ENCODE data around the gene PROSER2. TPM values are rescaled to one million over a fixed set of nuclear protein-coding genes. Genes with fewer than 3 reads are reported as not detected.

The PROSER2 gene
- total RNA-seq, 1 donor: 3.9 TPM

DNA sequence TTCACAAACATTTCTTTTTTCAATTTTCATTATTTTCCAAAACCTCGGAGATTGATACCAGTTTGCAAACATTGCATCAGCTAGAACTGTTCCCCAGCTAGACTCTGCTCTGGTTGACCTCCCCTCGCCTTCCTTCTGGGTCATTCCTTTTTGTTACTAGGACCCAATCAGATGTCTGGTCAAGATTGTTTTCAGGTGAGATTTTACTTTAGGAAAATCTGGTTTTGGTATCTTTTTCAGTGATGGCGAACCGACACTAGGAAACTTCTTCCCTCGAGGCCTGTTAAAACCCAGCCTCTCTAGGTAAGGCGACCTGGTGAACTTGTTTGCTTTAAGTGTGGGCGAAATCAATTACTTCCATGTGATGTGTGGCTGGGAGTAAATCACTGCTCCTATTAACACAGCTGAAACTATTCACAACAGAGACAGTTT, 8.4 kb downstream of the PROSER2 start:
- no peak for DNase-seq (ENCODE audit: low read depth)
- no peak overlapping the region for H3K4me3 ChIP-seq (ENCODE audit: low read depth, low read length)
- TF ChIP-seq, protein P1, sequence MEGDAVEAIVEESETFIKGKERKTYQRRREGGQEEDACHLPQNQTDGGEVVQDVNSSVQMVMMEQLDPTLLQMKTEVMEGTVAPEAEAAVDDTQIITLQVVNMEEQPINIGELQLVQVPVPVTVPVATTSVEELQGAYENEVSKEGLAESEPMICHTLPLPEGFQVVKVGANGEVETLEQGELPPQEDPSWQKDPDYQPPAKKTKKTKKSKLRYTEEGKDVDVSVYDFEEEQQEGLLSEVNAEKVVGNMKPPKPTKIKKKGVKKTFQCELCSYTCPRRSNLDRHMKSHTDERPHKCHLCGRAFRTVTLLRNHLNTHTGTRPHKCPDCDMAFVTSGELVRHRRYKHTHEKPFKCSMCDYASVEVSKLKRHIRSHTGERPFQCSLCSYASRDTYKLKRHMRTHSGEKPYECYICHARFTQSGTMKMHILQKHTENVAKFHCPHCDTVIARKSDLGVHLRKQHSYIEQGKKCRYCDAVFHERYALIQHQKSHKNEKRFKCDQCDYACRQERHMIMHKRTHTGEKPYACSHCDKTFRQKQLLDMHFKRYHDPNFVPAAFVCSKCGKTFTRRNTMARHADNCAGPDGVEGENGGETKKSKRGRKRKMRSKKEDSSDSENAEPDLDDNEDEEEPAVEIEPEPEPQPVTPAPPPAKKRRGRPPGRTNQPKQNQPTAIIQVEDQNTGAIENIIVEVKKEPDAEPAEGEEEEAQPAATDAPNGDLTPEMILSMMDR (IDR thresholded peaks at IDR 0.05; ENCODE audit: insufficient read depth, low read depth, low read length): no peak

- DNase-seq (ENCODE audit: low read depth): peak; percentile 57
- no peak overlapping the region for H3K4me3 ChIP-seq (ENCODE audit: low read depth, low read length)
- TF ChIP-seq, protein P1 (IDR thresholded peaks at IDR 0.05; ENCODE audit: insufficient read depth, low read depth, low read length): no peak
Measured at GRCh38 chr10:11832042-11832441, 8.9 kb downstream of the PROSER2 start.

GRCh38 chr10:11835061-11835460, 11.9 kb downstream of the PROSER2 start:
- DNase-seq (ENCODE audit: low read depth): no peak
- TF ChIP-seq, protein P1 (IDR thresholded peaks at IDR 0.05; ENCODE audit: insufficient read depth, low read depth, low read length): no peak
- no peak overlapping the region for H3K4me3 ChIP-seq (ENCODE audit: low read depth, low read length)

DNA sequence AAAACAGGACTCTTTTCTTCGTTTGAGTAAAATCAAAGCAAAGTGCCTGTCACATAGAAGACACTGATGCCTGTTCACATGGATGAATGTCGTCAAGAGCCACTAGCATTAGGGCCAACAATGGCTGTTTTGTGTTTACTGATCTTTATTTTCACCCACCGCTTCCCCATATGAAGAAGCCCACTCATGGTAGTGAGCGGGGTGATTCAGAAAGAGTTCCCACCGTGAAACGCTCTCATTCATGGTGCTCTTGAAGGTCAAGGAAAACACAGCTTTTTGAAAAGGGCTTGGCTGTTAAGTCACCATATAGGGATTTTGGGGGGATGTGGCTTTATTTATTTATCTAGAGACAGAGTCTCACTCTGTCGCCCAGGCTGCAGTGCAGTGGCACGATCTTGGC, 12.5 kb downstream of the PROSER2 start:
- TF ChIP-seq, protein P1 (IDR thresholded peaks at IDR 0.05; ENCODE audit: insufficient read depth, low read depth, low read length): no peak
- no peak overlapping the region for H3K4me3 ChIP-seq (ENCODE audit: low read depth, low read length)
- DNase-seq (ENCODE audit: low read depth): no peak

DNA sequence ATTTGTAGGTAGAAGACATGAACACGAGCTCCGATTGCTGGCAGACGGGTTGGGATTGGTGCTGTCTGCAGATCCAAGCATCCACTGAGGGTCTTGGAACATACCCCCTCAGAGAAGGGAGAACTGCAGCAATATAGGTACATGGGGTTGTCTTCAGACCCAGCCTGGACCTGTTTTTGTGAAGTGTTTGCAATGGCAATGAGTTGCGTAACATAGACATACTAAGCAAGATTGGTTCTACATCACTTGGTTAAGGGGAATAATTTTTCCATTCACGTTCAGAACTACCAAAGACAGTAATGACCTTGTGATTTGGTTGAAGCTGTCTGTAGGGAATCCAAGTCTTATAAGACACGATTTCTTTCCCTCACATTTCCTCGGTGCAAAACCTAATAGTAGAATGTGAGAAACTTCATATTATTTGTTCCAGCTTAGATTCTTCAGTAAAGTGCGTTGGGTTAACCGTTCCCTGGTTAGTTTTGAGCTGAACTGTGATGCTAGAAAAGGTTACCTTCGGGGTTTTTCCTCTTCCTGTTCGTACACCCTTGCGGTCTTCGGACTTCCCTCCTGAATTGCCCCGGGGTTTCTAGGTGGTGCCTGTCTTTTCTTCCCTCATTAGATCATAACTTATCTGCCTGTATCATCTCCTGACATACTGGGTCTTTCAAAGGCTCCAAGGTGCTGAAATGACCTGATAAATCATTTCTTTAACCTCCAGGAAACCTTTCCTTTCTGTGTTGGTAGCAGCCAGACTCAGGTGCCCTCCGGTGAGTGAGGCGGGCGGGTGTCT, 14.4 kb downstream of the PROSER2 start:
- DNase-seq (ENCODE audit: low read depth): no peak
- TF ChIP-seq, protein P1 (IDR thresholded peaks at IDR 0.05; ENCODE audit: insufficient read depth, low read depth, low read length): no peak
- H3K4me3 ChIP-seq (ENCODE audit: low read depth, low read length): no peak overlapping the region

DNA sequence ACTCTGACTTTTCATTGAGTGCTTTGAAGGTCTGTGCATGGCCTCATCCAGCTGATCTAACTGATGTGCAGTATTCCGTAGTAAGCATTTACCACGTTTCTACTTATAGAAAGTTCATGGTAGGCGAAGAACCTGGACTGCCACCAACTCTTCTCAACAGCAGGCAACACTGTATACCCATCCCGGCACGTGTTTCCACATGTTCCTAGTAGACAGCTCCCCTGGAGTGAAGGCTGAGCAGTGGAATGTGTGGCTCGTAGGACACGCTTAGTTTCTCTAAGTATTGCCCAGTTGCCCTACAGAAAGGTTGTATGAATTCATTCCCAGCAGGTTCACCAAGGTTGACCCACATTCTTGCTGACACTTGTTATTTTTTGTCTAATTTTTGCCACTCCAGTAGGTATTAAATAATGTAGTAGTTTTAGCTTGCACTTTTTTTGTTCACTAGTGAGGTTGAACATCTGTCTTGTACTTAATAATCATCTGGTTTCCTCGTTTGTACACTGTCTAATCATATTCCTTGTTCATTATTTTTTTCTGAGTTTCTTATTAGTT, 15.2 kb downstream of the PROSER2 start:
- H3K4me3 ChIP-seq (ENCODE audit: low read depth, low read length): no peak overlapping the region
- TF ChIP-seq, protein P1 (IDR thresholded peaks at IDR 0.05; ENCODE audit: insufficient read depth, low read depth, low read length): no peak
- no peak for DNase-seq (ENCODE audit: low read depth)
